KMS-11 (cell line): ENCODE results near the gene CD101.

Experiments
- H2AFZ ChIP-seq: fragments of 200-600 bp; sonication (generic); 2 replicates; pipeline ENCODE4 v1.6.1; 2016; ENCODE audit warnings: antibody characterized with exemption, mixed run types, low read depth
- H3K27ac ChIP-seq: fragments of 200-600 bp; sonication (generic); 2 replicates; pipeline ENCODE4 v1.6.1; 2016; ENCODE audit warnings: mild to moderate bottlenecking, mixed run types
- H3K27me3 ChIP-seq: fragments of 200-600 bp; sonication (generic); 2 replicates; pipeline ENCODE4 v1.6.1; 2017; ENCODE audit warnings: mild to moderate bottlenecking, low read depth, mixed run types, moderate library complexity; ENCODE audit not compliant: insufficient read depth
- H3K36me3 ChIP-seq: fragments of 200-600 bp; sonication (generic); 2 replicates; pipeline ENCODE4 v1.6.1; 2017; ENCODE audit warnings: mild to moderate bottlenecking, mixed run types; ENCODE audit not compliant: insufficient read depth
- H3K4me1 ChIP-seq: fragments of 200-600 bp; sonication (generic); 2 replicates; pipeline ENCODE4 v1.6.1; 2016; ENCODE audit warnings: mild to moderate bottlenecking, low read depth, mixed run types; ENCODE audit not compliant: poor library complexity, severe bottlenecking
- H3K4me2 ChIP-seq: fragments of 200-600 bp; sonication (generic); 2 replicates; pipeline ENCODE4 v1.7.0; 2016; ENCODE audit warnings: mild to moderate bottlenecking, mixed run types
- H3K4me3 ChIP-seq: fragments of 200-600 bp; sonication (generic); IDR thresholded peaks from 2 replicates; pipeline ENCODE4 v1.6.1; 2017; ENCODE audit warnings: low read depth, low read length, mixed read lengths; ENCODE audit not compliant: insufficient read depth
- H3K79me2 ChIP-seq: fragments of 200-600 bp; sonication (generic); 2 replicates; pipeline ENCODE4 v1.6.1; 2016; ENCODE audit warnings: low read depth, mixed run types; ENCODE audit not compliant: insufficient read depth
- H3K9ac ChIP-seq: fragments of 200-600 bp; sonication (generic); 2 replicates; pipeline ENCODE4 v1.6.1; 2016; ENCODE audit warnings: mild to moderate bottlenecking, mixed run types
- H4K20me1 ChIP-seq: fragments of 200-600 bp; sonication (generic); 2 replicates; pipeline ENCODE4 v1.6.1; 2016; ENCODE audit warnings: mild to moderate bottlenecking, mixed run types; ENCODE audit not compliant: insufficient read depth
- TF ChIP-seq, protein P1 (sequence below): fragments of 200-600 bp; sonication (generic); conservative IDR thresholded peaks from 2 replicates; pipeline ENCODE4 v1.6.1; 2017; ENCODE audit warnings: low read depth, mild to moderate bottlenecking, antibody characterized with exemption, low read length, moderate library complexity, mixed read lengths

Gene CD101

DNA sequence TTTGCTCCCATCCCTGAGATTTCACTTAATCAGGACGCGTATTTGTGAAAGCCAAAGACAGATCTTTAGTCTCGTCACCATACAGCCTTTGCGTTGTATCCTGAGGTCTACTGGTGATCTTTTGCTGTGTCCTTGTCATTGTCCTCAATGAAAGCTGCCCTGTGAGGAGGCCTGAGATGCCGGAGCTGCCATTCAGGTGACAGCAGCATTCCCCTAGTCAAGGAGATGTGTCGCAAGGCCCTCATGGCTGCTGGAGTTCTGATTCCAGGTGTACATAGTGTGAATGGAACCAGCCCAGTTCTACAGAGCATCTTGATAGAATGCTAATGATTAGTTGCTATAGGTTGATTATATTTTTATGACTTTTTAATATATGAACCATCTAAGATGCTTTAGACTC is 82.7 kb downstream of the CD101 start:
- H2AFZ ChIP-seq: no peak overlapping the region
- no peaks in the 10 kb centered on the region for H3K27me3 ChIP-seq
- H3K9ac ChIP-seq: no peak overlapping the region
- no peaks in the 10 kb centered on the region for H3K4me1 ChIP-seq
- no peak overlapping the region for H3K4me2 ChIP-seq
- H3K27ac ChIP-seq: no peak overlapping the region
- no peak overlapping the region for H3K4me3 ChIP-seq
- no peaks in the 10 kb centered on the region for H3K36me3 ChIP-seq
- H3K79me2 ChIP-seq: no peaks in the 10 kb centered on the region
- TF ChIP-seq, protein P1, sequence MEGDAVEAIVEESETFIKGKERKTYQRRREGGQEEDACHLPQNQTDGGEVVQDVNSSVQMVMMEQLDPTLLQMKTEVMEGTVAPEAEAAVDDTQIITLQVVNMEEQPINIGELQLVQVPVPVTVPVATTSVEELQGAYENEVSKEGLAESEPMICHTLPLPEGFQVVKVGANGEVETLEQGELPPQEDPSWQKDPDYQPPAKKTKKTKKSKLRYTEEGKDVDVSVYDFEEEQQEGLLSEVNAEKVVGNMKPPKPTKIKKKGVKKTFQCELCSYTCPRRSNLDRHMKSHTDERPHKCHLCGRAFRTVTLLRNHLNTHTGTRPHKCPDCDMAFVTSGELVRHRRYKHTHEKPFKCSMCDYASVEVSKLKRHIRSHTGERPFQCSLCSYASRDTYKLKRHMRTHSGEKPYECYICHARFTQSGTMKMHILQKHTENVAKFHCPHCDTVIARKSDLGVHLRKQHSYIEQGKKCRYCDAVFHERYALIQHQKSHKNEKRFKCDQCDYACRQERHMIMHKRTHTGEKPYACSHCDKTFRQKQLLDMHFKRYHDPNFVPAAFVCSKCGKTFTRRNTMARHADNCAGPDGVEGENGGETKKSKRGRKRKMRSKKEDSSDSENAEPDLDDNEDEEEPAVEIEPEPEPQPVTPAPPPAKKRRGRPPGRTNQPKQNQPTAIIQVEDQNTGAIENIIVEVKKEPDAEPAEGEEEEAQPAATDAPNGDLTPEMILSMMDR: no peak
- no peaks in the 10 kb centered on the region for H4K20me1 ChIP-seq
